HL-60/S4 treated with phorbol 12-myristate 13-acetate at 8.2 ng/mL for 4 days and 3 days (cell line): ENCODE data around the gene MIAT.

Experiments used
- in situ Hi-C: fragments of 300-500 bp; cut with MboI; formaldehyde crosslinking; loops from 2 replicates; pipeline ENCODE4 v1.15.0; 2022; ENCODE audit warnings: low sequenced_read_pairs

Gene MIAT

DNA sequence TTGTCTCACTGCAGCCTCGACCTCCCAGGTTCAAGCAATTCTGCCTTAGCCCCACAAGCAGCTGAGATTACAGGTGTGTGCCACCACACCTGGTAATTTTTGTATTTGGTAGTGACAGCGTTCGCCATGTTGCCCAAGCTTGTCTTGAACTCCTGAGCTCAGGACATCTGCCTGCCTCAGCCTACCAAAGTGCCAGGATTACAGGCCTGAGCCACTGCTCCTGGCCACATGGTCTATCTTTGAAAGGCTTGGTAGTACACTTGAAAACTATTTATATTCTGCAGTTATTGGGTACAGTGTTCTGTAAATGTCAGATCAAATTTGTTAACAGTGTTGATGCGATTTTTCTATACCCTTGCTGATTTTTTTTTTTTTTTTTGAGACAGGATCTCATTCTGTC lies 26.1 kb upstream of the MIAT start:
- in situ Hi-C loops = no loop called here

DNA sequence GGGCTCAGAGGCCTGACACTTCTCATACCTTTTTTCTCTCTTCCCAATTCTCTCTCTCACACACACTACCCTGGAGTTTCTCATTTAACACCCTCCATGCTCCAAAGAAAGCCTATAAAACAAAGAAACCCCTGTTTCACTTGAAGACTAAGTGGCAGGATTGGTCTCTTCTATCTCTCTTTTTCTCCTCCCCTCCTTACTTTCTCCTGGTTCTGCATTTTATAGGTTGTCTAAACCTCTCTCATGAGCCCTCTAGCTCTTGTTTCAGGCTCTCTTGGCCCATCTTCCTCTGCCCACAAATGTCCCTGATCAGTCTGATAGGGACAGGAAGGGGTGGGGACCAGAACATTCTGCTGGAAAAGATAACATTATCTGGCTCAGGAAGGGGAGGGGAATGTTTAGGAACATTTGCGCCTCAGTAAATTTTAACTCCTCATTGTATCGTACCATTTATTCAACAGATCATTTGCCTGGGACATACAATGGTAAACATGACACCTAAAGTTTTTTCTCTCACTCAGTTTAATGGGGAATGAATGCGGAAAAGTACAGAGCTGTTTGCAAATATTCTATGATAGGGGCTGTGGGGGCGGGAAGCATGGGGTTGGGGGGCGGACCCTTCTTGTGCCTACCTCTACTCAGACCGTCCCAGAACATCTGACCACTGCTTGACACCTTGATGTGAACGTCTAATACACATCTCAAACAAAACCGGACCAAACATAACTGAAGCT lies 24.8 kb upstream of the MIAT start:
- in situ Hi-C loops = no loop called here

DNA sequence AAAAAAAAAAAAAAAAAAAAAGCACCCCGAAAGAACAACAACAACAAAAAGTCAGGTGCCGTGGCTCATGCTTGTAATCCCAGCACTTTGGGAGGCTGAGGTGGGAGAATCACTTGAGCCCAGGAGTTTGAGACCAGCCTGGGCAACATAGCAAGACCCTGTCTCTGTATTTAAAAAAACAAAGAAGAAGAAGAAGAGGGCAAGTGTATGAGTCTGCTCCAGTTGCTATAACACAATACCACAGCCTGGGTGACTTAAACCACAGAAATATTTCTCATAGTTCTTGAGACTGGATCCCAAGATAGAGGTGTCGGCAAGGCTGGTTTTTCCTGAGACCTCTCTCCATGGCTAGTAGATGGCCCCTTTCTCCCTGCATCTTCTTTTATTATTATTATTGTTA lies 23.2 kb upstream of the MIAT start:
- in situ Hi-C loops = no loop called here

DNA sequence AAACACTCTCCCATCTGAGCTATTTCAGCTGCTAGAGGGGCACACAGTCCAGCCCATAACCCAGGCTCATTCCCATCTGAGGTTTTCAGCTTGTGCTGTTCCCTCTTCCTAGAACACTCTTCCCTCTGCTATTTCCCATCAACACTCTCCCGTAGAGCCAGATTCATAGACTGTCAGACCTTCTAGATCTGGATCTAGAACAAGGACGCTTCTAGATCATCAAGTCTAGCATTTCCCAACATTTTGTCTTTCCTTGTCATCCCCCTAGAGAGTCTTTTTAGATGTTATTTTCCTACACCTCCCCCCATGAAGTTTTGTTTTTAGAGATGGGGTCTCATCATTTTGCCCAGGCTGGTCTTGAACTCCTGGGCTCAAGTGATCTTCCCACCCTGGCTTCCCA lies 22.3 kb upstream of the MIAT start:
- in situ Hi-C loops = no loop called here

DNA sequence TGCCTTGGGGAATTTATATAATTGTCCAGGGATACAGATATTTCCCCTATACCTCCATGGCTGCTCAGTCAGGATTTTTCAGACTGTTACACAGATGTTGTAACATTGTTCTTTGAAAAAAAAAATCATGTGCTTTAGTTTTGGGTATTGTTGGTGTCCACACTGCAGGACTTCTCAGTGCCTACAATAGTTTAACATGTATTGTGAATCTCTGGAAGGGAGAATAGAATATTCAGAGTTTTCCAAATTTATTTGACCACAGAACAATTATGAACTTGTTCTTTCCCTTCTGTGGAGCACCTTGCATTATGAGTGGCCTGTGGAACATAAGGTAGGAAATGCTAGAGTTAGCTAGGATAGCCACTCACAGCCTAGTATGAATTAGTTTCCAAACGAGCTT lies 21.1 kb upstream of the MIAT start:
- in situ Hi-C loops = no loop called here

DNA sequence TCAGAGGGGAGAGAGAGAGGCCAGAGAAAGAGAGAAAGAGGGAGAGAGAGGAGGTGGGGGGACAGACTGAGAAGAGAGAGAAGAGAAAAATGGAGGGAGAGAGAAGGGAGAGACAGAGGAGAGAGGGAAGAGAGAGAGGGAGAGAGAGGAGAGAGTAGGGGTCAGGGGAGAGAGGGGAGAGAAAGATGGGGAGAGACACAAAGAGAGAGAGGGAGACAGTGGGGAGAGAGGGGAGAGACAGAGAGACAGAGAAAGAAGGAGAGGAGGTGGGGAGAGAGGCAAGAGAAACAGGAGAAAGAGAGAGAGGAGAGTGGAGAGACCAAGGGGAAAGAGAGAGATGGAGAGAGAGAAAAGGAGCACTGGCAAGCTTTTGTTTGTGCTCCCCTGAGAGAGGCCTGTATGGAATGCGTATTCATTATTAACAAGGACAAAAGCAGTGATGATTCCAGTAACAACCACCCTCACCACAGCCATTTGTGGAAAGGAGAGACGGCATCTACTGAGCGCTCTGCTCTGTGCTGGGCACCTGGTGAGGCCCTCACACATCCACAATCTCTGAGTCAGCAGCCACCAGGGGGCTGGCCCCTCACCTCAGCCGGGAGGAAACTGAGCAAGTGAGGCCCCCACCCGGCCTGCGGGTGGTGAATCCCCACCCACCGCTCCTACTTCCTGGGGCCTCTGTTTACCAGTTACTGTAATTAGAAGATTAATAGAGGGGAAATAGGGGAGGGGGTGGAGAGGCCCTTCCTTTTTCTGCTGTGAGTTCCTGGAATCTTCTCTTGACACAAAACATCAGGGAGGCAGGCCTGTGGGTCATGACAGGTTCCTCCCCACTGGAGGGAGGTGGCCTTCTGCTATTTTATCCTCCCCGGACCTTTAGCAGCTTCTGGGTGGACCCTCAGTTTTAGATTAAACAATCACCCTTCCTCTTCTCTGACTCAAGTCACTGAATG lies 14.6 kb upstream of the MIAT start:
- in situ Hi-C loops = no loop called here

DNA sequence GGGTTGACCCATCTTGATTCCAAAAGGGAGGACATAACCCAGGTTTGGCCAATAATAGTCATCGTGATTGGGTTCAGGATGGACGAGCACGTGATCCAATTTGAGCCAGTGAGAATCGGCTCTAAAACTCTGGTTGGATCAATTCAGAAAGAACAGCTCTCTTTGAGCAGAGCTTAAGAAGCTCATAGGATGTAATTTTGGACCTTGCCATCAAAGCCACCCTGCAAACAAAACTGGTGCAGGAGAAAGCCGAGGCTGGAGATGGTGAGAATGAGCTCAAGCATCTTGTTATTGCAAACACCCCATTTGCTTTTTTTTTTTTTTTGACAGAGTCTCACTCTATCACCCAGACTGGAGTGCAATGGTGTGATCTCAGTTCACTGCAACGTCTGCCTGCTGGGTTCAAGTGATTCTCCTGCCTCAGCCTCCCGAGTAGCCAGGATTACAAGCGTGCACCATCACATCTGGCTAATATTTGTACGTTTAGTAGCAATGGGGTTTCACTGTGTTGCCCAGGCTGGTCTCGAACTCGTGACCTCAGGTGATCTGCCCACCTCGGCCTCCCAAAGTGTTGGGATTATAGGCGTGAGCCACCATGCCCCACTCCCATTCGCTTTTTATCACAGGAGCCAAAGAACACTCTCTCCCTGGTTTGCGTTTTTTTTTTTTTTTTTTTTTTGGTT lies 13.8 kb upstream of the MIAT start:
- in situ Hi-C loops = no loop called here

DNA sequence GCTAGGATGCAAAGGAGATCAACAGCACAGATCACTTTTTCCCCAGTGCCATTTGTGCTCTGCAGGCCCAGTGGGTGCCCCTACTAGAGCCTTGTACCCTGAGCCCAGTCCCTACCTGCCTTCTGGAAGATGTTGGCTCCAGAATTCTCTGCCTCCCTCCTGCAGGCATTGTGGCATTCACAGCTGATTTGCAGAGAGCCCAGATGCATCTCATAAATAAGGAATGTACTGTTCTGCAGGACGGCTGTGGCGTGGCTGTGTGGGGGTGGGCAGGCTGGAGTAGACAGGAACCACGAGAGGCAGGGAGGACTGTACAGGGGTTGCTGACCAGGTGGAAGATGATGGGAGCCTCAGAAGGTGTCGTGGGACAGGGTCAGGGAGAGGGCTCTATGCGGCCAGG lies 11.2 kb upstream of the MIAT start:
- in situ Hi-C loops = no loop called here

DNA sequence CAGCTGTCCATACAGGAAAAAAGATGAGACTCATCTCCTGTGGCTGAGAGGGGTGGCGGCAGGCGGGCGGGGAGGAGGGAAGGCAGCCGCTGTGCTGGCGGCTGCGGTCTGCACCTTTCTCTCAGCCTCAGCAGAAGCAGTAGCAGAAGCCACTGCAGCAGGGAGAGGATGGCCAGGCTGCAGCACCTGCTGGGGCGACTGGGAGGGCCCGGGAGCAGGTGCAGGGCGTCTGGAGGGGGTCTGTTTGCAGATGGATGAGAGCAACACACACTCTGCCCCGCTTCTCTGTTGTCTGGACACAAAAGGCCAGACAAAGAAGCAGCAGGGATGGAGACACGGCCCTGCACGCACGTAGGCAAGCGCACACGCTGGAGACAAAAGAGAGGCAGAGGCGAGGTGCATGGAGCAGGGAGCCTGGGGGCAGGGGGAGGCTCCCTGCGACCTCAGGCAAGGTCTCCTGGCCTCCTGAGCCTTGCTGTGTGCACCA lies 9.3 kb upstream of the MIAT start:
- in situ Hi-C loops = no loop called here

DNA sequence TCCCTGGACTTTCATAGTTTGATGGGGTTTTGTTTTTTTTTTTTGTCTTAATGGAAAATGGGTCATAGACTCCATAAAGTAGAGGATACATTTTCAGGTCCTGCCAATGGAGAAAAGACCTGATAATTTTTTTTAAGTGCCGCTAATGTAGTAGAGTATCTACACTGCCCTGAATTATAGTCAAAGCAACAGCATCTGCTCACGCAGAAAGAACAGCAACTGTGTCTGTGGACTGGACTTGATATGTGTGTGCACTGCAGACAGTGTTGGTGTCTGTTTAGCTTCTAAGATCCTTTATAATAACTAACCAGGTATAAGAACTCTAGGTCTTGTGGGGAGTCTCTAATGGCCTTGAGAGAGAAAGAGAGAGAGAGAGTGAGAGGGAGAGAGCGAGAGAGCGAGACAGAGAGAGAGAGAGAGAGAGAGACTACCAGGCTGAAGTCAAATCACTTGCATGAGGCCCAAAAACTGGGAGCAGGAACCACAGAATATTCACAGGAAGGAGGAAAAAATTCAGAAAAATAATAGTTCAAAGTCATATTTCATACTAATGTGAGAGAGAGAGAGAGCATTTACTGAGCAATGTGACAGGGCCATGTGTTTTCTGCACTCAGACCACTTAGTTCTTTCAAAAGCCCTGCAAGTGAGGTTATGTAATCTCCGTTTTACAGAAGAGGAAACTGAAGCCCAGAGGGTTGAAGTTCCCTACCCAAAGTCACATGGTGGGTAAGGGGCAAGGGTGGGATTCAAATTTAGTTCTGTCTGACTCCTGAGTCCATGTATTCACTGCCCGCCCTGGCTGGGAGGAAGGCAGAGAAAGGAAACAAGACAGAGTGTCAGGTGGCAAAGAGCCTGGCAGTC lies 8.6 kb upstream of the MIAT start:
- in situ Hi-C loops = no loop called here

DNA sequence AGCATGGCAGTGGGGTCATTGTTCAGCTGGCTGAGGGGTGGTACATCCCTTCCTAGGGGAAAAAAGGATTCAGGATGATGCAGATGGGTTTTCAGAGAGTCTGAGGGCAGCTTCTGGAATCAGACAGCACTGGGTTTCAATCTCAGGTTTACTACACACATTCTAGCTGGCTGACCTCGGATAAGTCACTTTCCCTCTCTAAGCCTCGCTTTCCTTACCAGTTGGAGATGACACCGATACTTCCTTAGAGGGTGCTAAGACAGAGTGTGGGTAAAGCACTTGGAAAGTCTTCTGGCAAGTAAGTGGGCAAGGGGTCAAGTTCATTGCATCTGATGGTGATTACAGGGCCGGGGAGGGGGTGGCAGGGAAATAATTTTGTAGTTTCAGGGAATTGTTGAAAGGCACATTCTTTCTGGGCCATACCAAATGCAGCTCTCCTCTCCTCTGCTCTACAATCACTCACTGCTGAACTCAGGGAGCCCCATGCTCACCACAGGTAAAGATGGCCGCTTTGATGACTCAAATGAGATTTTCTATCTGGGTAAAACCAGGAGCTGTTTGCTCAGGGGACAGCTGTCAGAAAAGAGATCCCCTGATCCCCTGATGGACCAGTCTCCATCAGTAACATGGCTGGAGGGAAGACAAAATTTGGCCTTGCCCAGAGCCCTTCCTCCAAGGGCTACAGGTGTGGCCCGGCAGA lies 6.5 kb upstream of the MIAT start:
- in situ Hi-C loops = no loop called here

DNA sequence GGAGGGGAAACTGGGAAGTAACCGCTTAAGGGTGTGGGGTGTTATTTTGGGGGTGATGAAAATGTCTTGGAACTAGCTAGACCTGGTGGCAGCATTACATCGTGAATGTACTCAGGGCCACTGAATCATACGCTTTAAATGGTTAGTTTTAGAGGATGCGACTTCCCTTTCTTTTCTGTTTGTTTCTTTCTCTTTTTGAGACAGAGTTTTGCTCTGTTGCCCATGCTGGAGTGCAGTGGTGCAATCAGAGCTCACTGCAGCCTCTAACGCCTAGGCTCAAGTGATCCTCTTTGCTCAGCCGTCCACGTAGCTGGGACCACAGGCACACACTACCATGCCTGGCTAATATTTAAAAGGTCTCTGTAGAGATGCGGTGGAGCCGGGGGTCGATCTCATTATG lies 5.6 kb upstream of the MIAT start:
- in situ Hi-C loops = no loop called here

DNA sequence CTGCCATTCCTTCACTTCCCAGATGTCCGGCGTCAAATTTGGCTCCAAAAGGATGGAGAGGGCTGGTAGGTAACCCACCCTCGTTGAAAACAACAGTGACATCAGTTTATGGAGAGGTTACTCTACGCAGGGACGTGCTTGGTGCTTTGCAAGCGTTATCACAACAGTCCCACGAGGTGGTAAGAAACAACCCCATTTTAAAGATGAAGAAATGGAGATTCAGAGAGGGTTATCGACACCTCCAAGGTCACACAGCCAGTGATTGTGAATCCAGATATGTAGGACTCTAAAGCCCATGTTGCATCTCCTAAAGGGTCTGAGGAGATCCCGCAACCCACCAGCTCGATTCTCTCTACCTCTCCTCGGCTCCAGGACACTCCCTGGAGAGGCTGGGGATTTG lies 773 bp downstream of the MIAT start:
- in situ Hi-C loops = no loop called here

DNA sequence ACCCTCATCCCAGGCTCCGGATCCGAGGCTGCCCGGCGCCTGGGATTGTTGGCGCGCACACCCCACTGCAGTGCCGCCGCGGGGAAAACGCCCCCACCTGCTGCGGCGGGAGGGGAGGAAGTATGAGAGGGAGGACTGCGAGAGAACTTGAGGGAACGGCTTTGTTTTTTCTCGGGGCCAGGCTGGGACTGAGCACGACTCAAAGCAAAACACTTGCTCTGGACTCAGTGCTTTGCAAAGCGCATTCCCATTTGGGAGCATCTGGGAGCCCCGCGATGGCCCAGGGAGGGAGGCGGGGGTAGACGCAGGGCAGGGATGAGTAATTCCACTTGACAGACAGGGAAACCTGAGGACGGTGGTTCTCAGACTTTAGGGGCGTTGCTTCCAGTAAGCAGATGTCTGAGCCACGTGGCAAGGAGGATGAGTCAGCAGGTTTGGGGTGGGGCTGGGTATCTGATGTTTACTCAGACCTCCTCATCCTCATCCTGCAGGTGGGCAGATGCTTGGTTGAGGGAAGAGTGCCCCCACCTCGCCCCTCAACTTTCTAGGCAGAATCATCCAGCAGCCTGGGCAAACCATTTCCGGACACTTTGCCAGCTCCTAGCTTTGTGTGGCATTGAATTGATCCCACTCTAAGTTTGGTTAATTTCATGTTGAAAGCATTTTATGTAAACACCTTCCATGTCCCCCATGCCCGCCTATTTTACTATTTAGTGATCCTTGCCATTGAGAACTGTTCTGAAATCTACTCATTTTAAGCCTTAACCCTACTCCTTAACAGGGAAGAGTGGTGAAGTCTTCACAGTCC lies 1.5 kb downstream of the MIAT start:
- in situ Hi-C loops = no loop called here

DNA sequence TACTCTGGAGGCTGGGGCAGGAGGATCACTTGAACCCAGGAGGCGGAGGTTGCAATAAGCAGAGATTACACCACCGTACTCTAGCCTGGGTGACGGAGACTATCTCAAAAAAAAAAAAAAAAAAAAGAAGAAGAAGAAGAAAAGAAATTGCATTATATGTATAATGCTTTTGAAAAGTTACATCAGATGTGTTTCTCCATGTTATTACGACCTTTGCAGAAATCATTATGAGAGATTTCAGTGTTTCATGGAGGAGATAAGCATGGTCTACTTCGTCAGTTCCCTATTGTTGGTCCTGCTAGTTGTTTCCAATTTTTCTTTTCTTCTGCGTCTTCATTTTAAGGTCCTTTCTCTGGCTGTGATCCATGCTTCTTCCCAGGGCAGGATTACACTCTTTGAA lies 3.0 kb downstream of the MIAT start:
- in situ Hi-C loops = no loop called here

DNA sequence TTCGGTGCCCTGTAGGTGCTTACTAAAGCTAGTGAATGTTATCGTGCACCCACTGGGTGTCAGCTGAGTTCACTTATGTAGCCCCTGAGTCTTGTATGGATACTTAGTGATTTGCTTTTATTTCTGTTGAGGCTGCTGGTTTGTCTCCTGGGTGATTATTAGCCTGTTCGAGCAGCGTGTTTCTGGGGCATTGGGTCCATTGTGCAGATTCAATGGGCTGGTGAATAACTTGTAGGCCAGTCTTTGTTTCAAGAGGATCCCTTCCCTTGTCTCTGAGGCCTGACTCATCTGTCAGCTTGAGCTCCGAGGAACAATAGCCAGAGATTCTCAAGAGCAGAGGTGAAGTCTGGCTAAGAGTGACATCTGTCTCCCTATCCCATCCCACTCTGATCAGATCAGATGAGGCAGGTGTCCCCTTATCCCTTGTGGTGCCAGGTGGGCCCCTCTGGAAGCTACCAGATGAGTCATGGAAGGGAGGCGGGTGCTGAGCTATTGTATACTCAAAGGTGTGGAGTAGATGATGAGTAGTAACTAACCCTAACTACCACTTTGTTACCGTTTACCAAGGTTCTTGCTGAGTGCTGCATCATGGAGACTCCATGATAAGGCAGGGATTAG lies 3.7 kb downstream of the MIAT start:
- in situ Hi-C loops = no loop called here

DNA sequence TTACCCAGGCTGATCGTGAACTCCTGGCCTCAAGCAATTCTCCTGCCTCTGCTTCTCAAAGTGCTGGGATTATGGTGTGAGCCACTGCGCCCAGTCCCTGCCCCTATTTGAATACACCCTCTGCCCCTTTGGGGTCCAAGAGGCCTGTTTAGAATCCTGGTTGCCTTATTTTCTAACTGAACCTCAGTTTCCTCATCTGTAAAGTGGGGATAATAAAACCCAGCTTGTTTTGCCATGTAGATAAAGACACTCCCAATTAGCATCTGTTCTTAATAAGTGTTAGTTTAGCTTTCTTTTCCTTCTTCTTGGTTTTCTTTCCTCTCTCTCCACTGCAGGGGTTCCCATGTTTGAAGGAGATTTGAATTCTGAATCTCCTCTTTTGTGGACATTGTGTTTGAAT lies 4.8 kb downstream of the MIAT start:
- in situ Hi-C loops = no loop called here

DNA sequence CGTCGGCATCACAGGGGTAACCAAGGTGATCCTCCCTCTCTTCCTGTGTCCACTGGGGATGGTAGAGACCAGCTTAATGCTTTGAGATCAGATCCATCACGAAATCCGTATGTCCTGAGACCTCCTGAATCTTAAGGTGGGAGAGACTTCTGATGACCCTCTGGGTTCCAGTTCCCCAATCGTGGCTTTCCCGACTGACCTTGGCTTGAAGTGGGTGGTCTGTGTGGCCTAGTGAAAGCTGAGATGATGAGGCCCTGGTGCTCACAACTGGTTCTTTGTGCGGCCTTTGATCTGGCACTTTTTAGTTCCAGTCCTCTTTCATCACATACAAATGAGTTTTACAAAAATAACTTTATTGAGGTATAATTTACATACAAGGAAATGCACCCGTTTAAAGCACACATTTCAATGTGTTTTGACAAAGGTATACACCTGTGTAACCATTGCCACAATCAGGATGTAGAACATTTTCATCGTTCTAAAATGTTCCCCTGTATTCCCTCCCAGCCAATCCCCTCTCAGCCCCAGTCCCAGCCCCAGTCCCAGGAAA lies 6.1 kb downstream of the MIAT start:
- in situ Hi-C loops = no loop called here
